ENCODE results near the gene MACF1.
"Not testable (repeated sequence)": the region's sequence is repeated elsewhere in the genome, so short reads cannot be mapped to it uniquely, and the experiment has no call there.

Gene MACF1

DNA sequence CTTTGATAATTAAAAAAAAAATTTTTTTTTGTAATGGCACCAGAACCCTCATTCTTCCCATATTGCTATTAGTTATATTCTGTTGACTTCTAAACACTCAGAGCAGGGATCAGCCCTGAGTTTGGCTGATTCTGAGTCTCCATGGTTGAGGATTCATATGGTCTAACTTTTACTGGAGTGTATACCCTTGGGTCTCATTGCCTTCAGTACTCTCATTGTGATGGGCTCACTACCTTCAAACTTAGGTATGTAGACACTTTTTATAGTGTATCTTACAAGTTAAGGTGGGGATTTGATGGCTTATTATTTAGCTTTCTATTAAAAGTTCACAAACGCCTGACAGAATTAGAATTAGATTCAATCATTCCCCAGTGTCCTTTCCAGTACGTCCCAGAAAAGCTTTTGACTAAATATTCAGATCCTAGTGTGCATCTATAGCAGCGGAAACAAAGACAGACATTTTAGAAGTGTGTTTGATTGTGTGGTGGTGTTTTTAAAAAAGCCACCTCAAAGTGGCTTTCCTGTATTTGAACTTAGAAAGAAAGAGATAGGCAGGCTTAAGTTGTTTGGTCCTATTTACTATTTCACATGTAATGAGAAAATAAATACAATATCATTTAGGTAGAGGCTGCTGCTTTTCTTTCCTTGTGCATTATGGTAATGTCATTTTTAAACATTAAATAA, 1.4 kb downstream of the MACF1 start:
- in situ Hi-C loops (cut with HindIII; ENCODE audit: low pct_ligation_motif_present, low sequenced_read_pairs): no loop called here
- peak overlapping the region; percentile 78 for H3K27ac ChIP-seq
- TF ChIP-seq, protein P1, sequence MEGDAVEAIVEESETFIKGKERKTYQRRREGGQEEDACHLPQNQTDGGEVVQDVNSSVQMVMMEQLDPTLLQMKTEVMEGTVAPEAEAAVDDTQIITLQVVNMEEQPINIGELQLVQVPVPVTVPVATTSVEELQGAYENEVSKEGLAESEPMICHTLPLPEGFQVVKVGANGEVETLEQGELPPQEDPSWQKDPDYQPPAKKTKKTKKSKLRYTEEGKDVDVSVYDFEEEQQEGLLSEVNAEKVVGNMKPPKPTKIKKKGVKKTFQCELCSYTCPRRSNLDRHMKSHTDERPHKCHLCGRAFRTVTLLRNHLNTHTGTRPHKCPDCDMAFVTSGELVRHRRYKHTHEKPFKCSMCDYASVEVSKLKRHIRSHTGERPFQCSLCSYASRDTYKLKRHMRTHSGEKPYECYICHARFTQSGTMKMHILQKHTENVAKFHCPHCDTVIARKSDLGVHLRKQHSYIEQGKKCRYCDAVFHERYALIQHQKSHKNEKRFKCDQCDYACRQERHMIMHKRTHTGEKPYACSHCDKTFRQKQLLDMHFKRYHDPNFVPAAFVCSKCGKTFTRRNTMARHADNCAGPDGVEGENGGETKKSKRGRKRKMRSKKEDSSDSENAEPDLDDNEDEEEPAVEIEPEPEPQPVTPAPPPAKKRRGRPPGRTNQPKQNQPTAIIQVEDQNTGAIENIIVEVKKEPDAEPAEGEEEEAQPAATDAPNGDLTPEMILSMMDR (IDR thresholded peaks at IDR 0.05; ENCODE audit: low read depth, low read length, missing control alignments): no peak
- DNase-seq: no peak
- no peaks in the 10 kb centered on the region for H3K36me3 ChIP-seq (replicated peaks)
- H3K27me3 ChIP-seq (replicated peaks): no peaks in the 10 kb centered on the region
- H3K4me3 ChIP-seq (ENCODE audit: low read depth, low read length): peak overlapping the region; percentile 63

DNA sequence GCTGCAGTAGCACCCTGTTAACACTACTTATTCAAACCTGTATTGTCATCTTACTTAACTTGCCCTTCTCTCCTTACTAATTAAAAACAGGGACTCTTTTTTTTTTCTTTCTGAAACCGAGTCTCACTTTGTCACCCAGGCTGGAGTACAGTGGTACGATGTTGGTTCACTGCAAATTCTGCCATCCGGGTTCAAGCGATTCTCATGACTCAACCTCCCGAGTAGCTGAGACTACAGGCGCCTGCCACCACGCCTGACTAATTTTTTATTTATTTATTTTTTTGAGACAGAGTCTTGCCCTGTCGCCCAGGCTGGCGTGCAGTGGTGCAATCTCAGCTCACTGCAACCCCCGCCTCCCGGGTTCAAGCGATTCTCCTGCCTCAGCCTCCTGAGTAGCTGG, 3.9 kb downstream of the MACF1 start:
- H3K4me3 ChIP-seq (ENCODE audit: low read depth, low read length); H3K36me3 ChIP-seq (replicated peaks); DNase-seq; H3K27ac ChIP-seq; in situ Hi-C loops (cut with HindIII; ENCODE audit: low pct_ligation_motif_present, low sequenced_read_pairs); H3K27me3 ChIP-seq (replicated peaks): not testable (repeated sequence)

DNA sequence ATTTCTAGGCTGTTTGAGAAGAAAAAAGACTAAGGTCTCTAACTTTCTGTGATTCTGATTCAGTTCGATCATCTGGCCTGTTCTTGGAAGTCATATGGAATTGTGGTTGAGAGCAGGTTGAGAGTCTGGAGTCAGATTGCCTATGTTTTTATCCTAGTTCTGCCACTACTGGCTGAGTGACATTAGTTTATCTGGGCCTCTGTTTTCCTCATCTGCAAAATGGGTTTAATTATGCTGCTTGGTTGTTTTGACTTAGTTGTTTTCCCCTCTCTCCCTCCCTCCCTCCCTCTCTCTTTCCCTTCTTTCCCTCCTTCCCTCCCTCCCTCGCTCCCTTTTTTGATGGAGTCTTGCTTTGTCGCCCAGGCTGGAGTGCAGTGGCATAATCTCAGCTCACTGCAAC, 6.2 kb downstream of the MACF1 start:
- Histone ChIP-seq H3K36me3 (replicated peaks) (peaks cover 4% of the 10 kb centered on the region), H3K4me3 (ENCODE audit: low read depth, low read length) (no peak overlapping the region), H3K27ac (no peak overlapping the region), H3K27me3 (replicated peaks) (no peaks in the 10 kb centered on the region)
- in situ Hi-C loops (cut with HindIII; ENCODE audit: low pct_ligation_motif_present, low sequenced_read_pairs): no loop called here
- DNase-seq: no peak
- TF ChIP-seq, protein P1 (IDR thresholded peaks at IDR 0.05; ENCODE audit: low read depth, low read length, missing control alignments): no peak

DNA sequence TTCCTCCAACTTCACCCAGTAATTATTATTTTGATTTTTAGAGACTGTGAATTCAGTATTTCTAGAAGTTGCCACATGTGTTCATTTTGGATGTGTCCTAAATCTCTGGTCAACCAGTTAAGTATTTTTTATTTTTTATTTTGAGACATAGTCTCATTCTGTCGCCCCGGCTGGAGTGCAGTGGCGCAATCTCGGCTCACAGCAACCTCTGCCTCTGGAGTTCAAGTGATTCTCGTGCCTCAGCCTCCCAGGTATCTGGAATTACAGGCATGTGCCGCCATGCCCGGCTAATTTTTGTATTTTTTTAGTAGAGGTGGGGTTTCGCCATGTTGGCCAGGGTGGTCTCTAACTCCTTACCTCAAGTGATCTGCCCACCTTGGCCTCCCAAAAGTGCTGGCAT, 8.0 kb downstream of the MACF1 start:
- H3K27ac ChIP-seq: no peak overlapping the region
- no peak overlapping the region for H3K4me3 ChIP-seq (ENCODE audit: low read depth, low read length)
- in situ Hi-C loops (cut with HindIII; ENCODE audit: low pct_ligation_motif_present, low sequenced_read_pairs): no loop called here
- DNase-seq: no peak
- TF ChIP-seq, protein P1 (IDR thresholded peaks at IDR 0.05; ENCODE audit: low read depth, low read length, missing control alignments): no peak
- peaks cover 4% of the 10 kb centered on the region for H3K36me3 ChIP-seq (replicated peaks)
- no peaks in the 10 kb centered on the region for H3K27me3 ChIP-seq (replicated peaks)

DNA sequence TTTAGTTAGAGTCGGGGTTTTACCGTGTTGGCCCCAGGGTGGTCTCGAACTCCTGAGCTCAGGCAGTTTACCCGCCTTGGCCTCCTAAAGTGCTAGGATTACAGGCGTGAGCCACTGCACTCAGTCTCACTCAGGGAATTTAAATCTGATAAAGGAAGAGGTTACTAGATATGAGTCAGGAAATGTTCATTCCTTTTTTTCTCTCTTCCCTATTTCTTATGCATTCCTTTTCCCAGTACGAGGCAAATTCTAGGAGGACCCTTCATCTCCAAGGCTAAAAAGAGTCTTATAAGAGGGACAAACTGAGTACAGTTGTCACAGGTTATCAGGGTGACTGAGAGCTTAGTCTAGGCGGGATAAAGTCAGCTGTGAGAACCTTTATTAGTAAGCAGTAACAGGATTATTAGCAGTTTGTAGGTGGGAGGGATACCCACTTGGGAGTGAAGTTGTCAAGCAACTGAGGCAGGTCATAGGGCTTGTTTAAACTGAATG, 9.1 kb downstream of the MACF1 start:
- H3K27ac ChIP-seq: peak overlapping the region; percentile 60
- peak; percentile 54 for DNase-seq
- in situ Hi-C loops (cut with HindIII; ENCODE audit: low pct_ligation_motif_present, low sequenced_read_pairs): no loop called here
- peaks cover 4% of the 10 kb centered on the region for H3K36me3 ChIP-seq (replicated peaks)
- no peaks in the 10 kb centered on the region for H3K27me3 ChIP-seq (replicated peaks)
- TF ChIP-seq, protein P1 (IDR thresholded peaks at IDR 0.05; ENCODE audit: low read depth, low read length, missing control alignments): no peak
- H3K4me3 ChIP-seq (ENCODE audit: low read depth, low read length): no peak overlapping the region

DNA sequence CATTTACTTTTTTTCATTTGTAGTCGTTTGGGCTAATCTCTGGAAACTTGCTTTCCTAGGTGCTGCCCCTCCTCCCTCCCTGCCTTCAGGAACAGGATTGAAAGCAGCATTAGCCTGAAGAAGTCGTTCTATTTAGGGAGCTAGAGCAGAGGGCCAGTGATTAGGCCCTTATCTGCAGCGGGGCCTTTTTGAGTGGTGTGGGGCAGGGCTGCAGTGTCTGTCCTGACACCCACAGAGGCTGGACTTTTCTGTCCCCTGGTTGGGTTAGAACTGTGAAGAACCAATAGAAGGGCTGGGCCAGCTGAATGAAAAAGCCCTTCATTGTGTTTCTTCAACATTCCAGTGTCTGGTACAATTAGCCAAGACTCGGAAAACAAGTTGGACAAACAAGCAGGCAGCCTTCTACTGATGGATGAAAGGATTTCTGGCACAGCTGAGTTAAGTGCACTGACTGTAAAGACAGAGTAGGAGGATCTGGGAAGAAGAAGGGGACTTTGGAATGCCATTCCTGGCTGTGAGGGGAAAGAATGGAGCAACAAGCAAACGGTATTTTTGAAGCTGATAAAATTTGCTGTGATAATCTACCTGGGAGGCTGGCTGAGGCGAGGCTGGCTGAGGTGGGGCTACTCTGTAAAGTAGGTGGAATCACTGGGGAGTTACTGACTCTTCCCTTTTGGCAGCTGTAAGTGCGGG, 9.7 kb downstream of the MACF1 start:
- TF ChIP-seq, protein P1 (IDR thresholded peaks at IDR 0.05; ENCODE audit: low read depth, low read length, missing control alignments): no peak
- in situ Hi-C loops (cut with HindIII; ENCODE audit: low pct_ligation_motif_present, low sequenced_read_pairs): no loop called here
- Histone ChIP-seq H3K27ac (peak overlapping the region; percentile 31), H3K4me3 (ENCODE audit: low read depth, low read length) (no peak overlapping the region), H3K27me3 (replicated peaks) (no peaks in the 10 kb centered on the region), H3K36me3 (replicated peaks) (peaks cover 4% of the 10 kb centered on the region)
- no peak for DNase-seq
